Stimulated activated CD8-positive, alpha-beta memory T cell treated with anti-CD3 and anti-CD28 coated beads, Interleukin-12 subunit alpha, Interleukin-12 subunit beta, amount 100 ng/mL, for 24 hours (primary cell): Measurements from ENCODE around the gene WIPI1.

Experiments used
- DNase-seq: peaks from one replicate; pipeline ENCODE4 v3.0.0-alpha.2; 2020; ENCODE audit errors: extremely low read depth

Gene WIPI1

GRCh38 chr17:68460715-68461114, 3.4 kb upstream of the WIPI1 start:
- no peak for DNase-seq

DNA sequence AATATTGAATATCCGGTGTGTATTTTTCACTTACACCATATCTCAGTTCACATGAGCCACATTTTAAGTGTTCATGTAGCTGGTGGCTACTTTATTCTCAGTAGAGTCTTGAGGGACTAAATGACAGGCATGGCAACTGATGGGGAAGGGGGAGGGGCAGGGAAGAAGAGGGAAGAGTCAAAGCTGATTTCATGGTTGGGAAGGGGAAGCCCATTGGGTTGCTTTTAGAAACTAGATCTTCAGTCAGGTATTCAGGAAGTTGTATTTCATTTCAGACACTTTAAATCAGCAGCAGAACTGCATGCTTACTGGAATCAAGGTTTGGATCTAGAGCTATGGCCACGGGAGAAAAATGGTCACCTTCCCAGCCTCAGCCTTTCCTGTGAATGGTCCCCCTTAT, 2.9 kb upstream of the WIPI1 start:
- DNase-seq, result no peak

DNA sequence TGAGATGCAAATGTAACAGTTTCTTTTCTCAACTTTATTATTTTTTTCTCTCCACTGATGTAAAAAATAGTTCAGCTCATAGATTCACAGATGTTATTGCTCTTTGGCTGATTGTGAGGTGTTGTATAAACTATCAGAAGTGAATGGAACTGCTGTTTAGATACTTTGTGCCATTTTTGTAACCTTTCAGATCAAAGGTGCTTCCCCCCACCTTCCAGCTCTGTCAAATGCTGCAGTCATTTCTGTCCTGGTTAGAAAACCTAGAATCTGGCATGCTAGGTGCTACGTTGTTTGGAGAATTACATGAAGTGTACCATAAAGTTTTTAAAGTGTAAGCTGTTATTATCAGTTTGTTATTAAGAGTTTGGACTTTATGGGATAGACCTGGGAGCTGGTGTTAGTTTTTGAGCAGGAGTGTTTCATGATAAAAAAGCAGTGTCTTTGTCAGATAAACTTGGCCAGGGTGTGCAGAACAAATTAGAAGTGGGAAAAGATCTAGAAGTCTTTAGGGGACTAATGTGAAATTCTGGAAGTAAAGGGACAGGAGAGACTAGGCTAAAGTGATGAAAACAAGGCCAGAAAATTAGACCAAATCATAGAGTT, 1.8 kb upstream of the WIPI1 start:
- DNase-seq, result no peak

DNA sequence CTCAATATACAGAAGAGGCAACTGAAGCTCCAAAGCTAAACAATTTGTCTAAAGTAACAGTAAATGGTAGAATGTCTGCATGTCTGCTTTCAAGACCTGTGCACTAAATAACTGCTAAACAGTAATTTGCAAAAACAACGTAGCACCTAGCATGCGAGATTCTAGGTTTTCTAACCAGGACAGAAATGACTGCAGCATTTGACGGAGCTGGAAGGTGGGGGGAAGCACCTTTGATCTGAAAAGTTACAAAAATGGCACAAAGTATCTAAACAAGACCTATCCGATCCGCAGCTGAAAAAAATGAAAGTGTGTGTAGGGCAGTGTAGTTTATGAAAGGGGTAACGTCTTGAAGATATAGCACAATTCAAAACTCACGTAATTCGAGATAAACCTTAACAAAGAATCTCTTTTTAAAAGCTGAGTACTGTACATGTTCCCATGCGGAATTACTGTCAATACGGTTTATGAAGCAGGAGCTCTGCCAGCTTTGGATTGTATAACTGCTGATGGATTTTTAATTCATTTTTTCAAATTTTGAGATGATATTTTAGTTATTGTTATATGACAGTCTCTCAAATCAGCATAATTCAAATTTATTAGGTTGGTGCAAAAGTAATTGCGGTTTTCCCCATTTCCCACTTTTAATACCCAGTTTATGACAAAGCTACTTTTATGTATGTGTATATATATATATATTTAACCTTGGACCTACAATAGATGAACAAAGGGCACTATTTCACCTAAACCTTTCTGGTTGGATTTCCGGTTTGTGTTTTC, 1.2 kb upstream of the WIPI1 start:
- DNase-seq, result no peak

DNA sequence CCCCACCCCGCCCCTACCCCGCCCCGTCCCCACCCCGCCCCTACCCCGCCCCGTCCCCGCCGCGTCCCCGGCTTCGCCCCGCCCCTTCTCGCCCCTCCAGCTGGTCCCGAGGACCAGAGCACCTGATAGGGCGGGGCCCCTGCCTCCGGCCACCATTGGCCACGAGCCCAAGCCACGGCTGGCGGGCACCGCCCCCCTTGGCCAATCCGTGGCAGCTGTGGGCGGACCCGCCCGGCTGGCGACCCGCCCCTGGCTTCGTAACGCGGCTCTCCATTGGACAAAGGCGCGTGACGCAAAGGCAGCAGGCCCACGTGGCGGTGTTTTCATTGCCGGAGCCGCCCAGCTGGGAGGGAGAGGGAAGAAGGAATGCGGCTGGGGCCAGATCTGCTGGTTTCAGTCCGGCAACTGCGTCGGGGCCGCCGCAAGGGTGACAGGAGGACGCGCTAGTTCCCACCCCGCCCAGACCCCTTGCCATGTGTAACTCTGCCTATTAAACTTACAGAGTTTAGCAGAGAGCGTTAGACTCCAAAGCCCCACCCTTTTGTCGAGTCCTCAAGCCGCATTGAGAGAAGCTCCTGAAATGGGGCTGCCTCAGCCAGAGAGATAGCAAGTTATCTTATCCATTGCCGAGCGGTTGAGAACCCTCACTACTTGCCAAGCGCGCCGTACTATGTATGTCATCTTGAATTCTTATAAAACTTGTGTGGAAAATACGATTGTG, 403 bp upstream of the WIPI1 start:
- peak; percentile 96 for DNase-seq

- DNase-seq, result no peak
Measured at GRCh38 chr17:68456339-68457167, 743 bp downstream of the WIPI1 start.

DNA sequence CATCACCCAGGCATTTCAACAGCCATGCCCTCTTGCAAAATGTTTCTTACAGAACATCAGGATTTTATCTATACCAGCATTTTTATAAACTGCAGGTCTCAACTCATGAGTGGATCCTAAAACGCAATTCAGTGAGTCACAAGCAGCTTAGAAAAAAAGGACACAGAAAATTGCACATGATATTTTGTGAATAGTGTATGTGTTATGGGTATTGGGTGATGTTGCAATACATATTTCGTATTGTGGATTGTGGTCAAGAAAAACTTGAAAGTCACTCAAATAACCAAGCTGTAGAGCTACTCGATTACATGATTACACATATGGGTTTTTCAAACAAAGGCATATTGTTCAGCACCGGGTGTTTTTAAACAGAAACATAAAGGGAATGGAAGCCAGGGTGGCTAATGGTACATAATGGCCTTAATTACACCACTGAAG, 1.4 kb downstream of the WIPI1 start:
- DNase-seq, result no peak

GRCh38 chr17:68453991-68454665, 3.2 kb downstream of the WIPI1 start:
- DNase-seq, result no peak

GRCh38 chr17:68452724-68453290, 4.5 kb downstream of the WIPI1 start:
- no peak for DNase-seq

DNA sequence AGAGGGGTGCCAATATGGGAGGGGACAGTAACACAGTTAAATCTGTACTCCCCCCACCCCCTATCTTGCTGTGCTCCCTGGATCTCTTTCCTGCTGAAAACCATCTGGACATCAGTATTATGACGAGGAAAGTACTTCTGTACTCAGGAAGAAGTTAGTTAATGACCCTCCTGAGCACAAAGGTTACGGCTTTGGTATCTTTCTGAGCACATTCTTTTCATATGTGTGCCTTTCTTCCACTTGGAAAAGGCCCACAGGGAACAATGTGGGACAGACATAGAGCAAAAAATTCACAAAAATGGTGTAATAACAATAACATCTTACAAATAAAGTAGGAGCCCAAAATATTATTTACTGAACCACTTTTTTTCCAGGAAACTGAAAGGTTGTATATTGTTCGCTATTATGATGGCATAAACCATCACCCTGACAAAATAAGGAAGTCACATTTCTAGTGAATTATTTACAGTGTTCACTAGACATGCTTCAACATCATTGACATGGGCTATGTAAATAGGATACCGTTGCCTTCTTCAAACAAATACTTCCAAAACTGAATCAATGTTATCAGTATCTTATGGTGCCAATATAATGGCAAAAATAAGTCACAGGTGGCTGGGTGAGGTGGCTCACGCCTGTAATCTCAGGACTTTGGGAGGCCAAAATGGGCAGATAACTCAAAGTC, 5.5 kb downstream of the WIPI1 start:
- DNase-seq, result no peak

- DNase-seq, result no peak
Measured at GRCh38 chr17:68450801-68451200, 6.5 kb downstream of the WIPI1 start.

DNA sequence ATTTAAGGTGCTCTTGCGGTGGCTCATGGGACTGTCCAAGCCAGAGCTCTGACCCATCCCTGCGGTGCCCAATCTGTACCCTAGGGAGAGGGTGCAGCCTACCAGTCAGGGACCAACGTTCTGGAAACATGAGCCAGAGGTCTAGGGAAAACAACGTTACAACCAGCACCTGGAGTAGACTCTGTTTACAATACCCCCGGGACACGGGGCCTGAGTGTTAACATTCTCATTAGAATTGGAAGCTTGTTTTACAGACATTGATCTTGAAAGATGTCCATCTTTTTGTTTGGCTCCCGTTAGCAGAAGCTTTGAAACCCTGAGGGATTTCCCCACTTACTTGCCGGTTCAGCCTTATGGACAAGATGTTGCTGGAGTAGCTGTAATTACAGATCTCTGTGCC, 6.9 kb downstream of the WIPI1 start:
- no peak for DNase-seq

DNA sequence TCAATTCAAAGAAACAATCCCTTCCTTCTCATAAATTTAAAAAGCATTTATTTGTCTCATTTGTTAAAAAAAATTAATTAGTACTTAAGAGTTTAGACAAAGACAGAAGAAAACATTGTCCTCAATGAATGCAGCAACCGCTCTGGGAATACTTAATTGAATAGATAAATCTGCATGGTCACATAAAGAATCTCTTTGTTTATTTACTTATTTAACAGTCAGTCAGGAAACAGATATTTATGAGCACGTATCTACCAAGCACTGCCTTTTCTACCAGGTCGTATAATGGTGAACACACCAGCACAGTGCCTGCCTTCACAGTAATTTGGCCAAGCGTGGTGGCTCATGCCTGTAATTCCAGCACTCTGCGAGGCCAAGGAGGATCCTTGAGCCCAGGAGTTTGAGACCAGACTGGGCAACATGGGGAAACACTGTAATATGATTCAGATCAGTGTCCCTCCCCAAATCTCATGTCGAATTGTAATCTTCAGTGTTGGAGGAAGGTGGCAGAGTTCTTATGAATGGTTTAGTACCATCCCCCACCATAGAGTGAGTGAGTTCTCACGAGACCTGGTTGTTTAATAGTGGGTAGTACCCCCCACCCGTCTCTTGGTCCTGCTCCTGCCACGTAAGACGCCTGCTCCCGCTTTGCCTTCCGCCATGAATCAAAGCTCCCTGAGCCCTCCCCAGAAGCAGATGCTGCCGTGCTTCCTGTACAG, 8.1 kb downstream of the WIPI1 start:
- DNase-seq, result no peak

DNA sequence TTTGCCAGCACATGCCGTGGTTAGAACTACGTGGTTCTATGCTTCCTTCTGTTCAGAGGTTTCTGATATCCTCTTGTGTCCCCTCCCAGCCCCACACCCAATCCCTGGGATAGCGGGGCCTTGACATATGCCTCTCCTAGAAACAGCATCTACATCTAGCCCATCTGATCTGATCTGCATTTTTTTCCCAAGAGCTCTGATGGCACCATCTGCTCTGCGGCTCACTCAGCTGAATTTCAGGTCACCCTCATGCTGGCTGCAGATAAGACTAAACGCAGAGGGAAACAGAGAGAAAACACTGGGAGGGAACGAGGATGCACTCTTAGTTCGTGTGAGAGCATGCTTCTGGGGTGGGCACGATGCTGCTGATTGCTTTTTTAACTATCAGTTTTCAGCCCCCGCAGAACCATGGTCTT, 10.7 kb downstream of the WIPI1 start:
- no peak for DNase-seq

- no peak for DNase-seq
Measured at GRCh38 chr17:68445671-68446070, 11.6 kb downstream of the WIPI1 start.

DNA sequence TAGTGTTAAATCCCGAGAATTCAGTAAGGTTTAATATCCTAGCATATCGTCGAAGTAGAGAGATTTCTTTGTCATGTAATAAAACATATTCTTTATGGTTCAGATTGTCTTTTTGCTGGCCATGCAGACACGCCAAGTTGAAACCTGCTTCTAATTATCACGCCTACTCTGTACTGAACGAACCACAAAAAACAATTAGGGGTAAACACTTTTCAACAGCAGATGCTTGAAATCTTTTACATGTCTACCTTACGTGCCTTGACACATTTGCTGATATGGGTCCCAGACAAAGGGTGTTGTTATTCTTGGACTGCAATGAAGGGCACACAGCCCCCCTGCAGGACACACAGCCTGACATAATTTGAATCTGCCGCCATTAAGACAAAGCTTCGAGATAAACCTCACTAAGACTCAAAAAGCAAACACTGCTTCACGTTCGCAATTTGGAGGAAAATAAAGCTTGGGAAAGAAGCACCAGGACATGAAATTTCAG, 13.3 kb downstream of the WIPI1 start:
- no peak for DNase-seq

DNA sequence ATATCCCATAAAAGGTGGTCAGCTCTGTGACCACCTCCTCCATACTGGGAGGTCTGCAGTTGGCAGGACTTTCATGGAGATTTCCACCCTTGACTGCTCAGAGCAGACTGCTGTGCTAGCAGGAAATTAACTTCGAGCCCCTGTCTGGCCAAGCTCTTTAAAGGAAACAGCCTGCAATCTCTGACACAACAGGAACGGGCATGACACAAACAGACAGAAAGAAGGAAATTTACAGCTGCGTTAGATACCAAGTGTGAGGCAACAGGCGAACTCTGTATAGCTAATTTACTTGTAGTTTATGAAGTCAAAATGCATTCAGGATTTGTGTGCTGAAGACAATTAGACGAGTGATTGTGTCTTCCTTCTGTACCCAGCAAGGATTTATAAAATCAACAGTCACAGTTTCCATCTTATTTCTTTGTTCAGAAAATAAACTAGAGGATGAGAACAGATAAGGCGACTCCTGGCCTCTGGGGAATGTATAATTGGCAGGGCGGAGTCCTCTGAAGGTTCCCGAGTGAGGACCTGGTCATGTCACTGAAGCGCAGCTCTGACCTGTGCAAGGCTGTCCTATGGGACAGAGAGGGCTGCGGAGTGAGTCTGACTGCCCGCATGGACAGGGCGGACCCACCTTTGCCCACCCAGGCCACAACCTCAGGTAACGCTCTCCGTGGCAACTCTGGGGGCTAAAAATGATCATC, 16.1 kb downstream of the WIPI1 start:
- no peak for DNase-seq

DNA sequence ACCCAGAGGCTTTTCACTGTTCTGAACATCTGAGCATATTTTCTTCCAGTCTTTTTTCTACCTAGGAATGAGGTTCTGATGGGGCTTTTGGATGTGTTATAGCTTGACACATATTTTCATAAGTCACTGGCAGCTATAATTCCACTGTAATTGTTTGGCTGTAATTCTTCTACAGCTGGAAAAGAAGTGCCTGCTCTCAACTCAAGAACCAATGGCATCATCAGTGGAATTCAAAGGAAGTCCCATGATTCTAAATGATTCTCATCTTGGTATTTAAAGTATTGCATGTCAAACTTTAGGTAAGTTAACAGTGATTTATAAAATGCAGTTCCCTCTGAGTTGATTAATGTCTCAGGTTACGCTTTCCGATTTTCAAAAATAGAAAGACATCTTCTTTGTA, 16.8 kb downstream of the WIPI1 start:
- no peak for DNase-seq

DNA sequence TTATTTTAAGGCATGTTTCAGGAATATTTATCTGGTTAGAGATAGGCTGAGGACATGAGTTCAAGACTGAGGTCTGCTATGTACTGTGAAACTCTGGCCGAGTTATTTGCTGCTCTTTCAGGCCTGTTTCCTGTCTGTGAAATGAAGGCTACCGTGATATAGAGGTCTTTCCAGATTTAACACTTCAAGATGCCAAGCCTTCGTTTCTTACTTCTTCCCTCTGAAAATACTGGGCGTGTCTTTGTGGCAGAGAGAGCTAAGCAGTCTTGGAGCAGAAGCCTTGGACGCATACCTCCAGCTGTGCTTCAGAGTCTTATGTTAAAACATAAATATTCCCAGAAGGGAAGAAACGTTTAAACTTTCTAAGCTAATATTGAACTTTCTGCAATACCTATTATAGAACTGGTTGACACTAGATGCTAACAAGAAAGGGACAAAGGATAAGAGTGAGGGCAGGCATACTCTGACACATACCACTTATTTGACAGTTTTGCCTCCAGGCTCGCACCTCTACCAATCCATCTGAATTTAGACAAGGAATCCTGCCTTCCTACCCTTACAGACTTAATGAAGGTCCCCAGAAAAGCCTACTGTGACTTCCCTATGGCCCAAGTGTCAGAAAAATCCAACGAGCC, 17.5 kb downstream of the WIPI1 start:
- DNase-seq, result no peak
